ENCODE data around the gene ZNF318. TPM values are rescaled to one million over a fixed set of nuclear protein-coding genes. Genes with fewer than 3 reads are reported as not detected.
A peak's percentile ranks its signal among the peaks of the same experiment; 100 is the strongest.

Gene ZNF318
- total RNA-seq, 4 donors from 2014 or later = 20.9 to 35.5 (median 24.8) TPM

DNA sequence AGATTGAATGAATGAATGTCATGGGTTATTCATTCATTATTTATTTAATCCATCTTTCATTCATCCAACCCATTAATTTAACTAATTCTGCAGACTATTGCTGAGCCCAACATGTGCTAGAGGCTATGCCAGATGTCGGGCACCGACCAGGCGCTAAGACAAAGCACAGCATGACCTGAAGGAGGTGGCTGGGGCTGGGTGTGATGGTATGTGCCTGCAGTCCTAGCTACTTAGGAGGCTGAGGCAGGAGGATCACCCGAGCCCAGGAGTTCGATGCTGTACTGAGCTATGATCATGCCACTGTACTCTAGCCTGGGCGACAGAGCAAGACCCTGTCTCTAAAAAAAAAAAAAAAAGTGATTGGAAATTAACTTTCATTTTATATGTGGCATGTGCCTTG, 77.1 kb downstream of the ZNF318 start:
- no peak overlapping the region for H3K27ac ChIP-seq
- H3K9me3 ChIP-seq = no peaks in the 10 kb centered on the region
- WGBS = 95% methylated on average over 6 of the region's 6 CpGs
- no peak for TF ChIP-seq POLR2A (IDR thresholded peaks at IDR 0.05)
- no peak for TF ChIP-seq EP300 (IDR thresholded peaks at IDR 0.05)
- TF ChIP-seq POLR2AphosphoS5 (IDR thresholded peaks at IDR 0.05) = no peak
- TF ChIP-seq, protein P1, sequence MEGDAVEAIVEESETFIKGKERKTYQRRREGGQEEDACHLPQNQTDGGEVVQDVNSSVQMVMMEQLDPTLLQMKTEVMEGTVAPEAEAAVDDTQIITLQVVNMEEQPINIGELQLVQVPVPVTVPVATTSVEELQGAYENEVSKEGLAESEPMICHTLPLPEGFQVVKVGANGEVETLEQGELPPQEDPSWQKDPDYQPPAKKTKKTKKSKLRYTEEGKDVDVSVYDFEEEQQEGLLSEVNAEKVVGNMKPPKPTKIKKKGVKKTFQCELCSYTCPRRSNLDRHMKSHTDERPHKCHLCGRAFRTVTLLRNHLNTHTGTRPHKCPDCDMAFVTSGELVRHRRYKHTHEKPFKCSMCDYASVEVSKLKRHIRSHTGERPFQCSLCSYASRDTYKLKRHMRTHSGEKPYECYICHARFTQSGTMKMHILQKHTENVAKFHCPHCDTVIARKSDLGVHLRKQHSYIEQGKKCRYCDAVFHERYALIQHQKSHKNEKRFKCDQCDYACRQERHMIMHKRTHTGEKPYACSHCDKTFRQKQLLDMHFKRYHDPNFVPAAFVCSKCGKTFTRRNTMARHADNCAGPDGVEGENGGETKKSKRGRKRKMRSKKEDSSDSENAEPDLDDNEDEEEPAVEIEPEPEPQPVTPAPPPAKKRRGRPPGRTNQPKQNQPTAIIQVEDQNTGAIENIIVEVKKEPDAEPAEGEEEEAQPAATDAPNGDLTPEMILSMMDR (IDR thresholded peaks at IDR 0.05) = no peak
- peak in 1 of 2 donors; percentile 47 for DNase-seq (ENCODE audit: low spot score in 2 of 2)
- no peaks in the 10 kb centered on the region for H3K27me3 ChIP-seq
- H3K4me3 ChIP-seq = no peak overlapping the region
- H3K36me3 ChIP-seq = no peaks in the 10 kb centered on the region
- H3K4me1 ChIP-seq = no peaks in the 10 kb centered on the region

DNA sequence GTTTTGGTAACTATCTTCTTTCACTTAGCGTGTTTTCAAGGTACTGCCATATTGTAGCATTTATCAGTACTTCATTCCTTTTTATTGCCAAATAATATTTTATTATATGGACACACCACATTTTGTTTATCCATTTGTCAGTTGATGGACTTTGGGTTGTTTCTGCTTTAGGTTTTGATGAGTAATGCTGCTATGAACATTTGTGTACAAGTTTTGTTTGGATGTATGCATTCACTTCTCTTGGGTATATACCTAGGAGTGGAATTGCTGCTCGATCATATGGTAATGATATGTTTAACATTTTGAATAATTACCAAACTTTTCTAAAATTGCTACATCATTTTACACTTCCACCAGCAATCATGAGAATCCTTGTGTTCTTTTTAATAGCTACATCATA, 77.7 kb downstream of the ZNF318 start:
- 94% methylated on average over 2 of the region's 2 CpGs for WGBS
- Histone ChIP-seq H3K27me3 (peaks cover 3% of the 10 kb centered on the region), H3K4me1 (no peaks in the 10 kb centered on the region), H3K4me3 (no peak overlapping the region), H3K36me3 (no peaks in the 10 kb centered on the region), H3K9me3 (no peaks in the 10 kb centered on the region), H3K27ac (no peak overlapping the region)
- DNase-seq (ENCODE audit: low spot score in 2 of 2) = no peak
- TF ChIP-seq POLR2A (IDR thresholded peaks at IDR 0.05) (no peak), POLR2AphosphoS5 (IDR thresholded peaks at IDR 0.05) (no peak), EP300 (IDR thresholded peaks at IDR 0.05) (no peak)
- TF ChIP-seq, protein P1 (IDR thresholded peaks at IDR 0.05) = no peak

DNA sequence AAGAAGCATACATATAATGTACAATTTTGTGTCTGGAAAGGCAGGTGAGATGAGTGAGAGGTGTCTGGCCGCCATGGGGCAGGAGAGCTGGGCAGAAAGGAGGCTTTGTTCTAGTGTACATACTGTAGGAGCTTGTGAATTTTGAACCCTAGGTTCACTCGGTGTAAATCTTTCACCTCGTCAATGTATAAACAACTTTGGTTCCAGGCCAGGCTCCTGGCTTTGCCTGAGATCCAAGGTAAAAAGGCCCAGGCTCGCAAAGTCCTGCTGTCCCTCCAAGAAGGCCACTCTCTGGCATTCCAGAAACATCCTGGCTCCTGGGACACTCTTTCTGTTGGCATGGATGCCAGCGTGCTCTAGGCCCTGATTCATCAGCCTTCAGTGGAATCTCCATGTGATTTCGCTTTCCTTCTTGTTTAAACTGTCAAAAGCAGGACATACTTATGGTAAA, 78.5 kb downstream of the ZNF318 start:
- peaks cover 11% of the 10 kb centered on the region for H3K27me3 ChIP-seq
- 89% methylated on average over 6 of the region's 6 CpGs for WGBS

DNA sequence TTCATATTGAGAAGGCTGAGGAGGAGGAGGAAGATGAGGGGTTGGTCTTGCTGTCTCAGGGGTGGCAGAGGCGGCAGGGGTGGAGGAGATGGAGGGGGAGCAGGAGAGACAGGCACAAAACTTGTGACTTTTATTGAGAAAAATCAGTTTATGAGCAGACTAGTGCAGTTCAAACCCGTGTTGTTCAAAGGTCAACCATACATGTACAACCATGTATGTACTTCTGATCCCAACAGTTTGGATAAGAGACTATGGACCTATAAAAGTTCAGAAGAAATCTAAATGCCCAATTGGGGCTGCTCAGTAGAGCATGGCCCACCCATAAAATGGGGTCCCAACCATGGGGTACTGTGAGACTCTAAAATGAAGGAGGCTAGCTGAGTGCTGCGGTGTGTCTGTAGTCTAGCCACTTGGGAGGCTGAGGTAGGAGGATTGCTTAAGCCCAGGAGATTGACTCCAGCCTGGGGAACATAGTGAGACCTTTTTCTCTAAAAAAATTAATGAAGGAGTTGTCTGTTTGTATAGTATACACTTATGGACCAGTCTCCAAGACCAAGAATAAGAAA, 79.0 kb downstream of the ZNF318 start:
- Histone ChIP-seq H3K4me1 (peaks cover under 1% of the 10 kb centered on the region), H3K36me3 (no peaks in the 10 kb centered on the region), H3K27ac (no peak overlapping the region), H3K27me3 (peaks cover 16% of the 10 kb centered on the region), H3K4me3 (no peak overlapping the region), H3K9me3 (no peaks in the 10 kb centered on the region)
- DNase-seq (ENCODE audit: low spot score in 2 of 2) = peak in 1 of 2 donors; percentile 11
- TF ChIP-seq EP300 (IDR thresholded peaks at IDR 0.05) (no peak), POLR2AphosphoS5 (IDR thresholded peaks at IDR 0.05) (no peak), POLR2A (IDR thresholded peaks at IDR 0.05) (no peak)
- TF ChIP-seq, protein P1 (IDR thresholded peaks at IDR 0.05) = no peak
- WGBS = 77% methylated on average over 3 of the region's 3 CpGs

More for the DNA sequence above, 78.5 kb downstream of the ZNF318 start:
- no peaks in the 10 kb centered on the region for H3K9me3 ChIP-seq
- no peak overlapping the region for H3K27ac ChIP-seq
- no peak for DNase-seq (ENCODE audit: low spot score in 2 of 2)
- TF ChIP-seq POLR2A (IDR thresholded peaks at IDR 0.05) (no peak), EP300 (IDR thresholded peaks at IDR 0.05) (no peak), POLR2AphosphoS5 (IDR thresholded peaks at IDR 0.05) (no peak)
- TF ChIP-seq, protein P1 (IDR thresholded peaks at IDR 0.05) = no peak
- H3K36me3 ChIP-seq = no peaks in the 10 kb centered on the region
- H3K4me3 ChIP-seq = no peak overlapping the region
- H3K4me1 ChIP-seq = no peaks in the 10 kb centered on the region

DNA sequence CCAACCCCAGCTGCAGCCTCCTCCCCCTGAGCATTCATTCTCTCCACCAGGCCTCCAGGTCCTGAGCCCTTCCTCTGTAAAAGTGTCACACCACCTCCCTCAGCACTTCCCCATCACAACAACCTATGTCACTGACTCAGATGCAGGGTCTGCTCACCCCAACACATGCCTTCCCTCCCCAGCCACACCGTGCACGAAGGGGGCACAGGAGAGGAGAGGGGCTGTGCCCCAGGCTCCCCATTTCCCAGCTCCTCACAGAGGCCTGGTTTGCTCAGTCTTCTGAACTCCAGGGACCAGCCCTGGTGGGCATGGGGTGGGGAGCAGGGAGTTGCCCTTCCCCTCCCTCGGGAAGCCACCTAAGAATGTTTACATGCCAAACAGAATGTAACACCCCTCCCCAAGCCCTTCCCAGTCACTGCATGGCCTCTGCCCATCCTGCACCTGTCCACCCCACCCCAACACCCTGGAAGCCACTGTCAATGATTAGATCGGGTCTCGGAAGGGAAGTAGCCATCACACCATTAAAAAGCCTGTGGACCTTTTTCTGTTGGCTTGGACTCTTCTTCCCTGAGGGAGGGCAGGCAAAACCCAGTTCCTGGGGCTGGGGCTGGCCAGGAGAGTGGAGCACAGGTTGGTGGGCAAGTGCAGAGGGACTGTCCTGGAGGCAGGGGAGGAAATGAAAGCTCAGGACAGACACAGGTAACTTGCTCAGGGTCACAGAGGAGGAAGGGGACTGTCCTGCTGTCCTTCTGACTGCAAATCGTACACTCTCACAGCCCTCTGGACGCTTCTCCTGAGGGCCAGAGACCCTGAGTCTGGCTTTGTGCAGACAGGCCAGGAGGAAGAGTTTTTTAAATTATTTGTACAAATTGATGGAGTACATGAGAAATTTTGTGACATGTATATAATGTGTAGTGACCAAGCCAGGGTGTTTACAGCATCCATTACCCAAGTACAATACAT, 81.4 kb downstream of the ZNF318 start:
- H3K36me3 ChIP-seq = no peaks in the 10 kb centered on the region
- H3K4me3 ChIP-seq = no peak overlapping the region
- 74% methylated on average over 7 of the region's 7 CpGs for WGBS
- peaks cover 40% of the 10 kb centered on the region for H3K27me3 ChIP-seq
- no peak for DNase-seq (ENCODE audit: low spot score in 2 of 2)
- no peak for TF ChIP-seq POLR2AphosphoS5 (IDR thresholded peaks at IDR 0.05)
- TF ChIP-seq, protein P1 (IDR thresholded peaks at IDR 0.05) = no peak
- no peak for TF ChIP-seq POLR2A (IDR thresholded peaks at IDR 0.05)
- TF ChIP-seq EP300 (IDR thresholded peaks at IDR 0.05) = no peak
- peaks cover 9% of the 10 kb centered on the region for H3K4me1 ChIP-seq
- H3K9me3 ChIP-seq = no peaks in the 10 kb centered on the region
- no peak overlapping the region for H3K27ac ChIP-seq
